Neural progenitor cell (in vitro differentiated cells): Measurements from ENCODE around the gene SCG3.

Experiments used
- CTCF ChIP-seq: fragments of 200-600 bp; sonication (generic); IDR thresholded peaks from 2 replicates; pipeline ENCODE4 v1.5.1; 2017; ENCODE audit warnings: antibody characterized with exemption, mild to moderate bottlenecking
- EZH2 ChIP-seq: fragments of 200-600 bp; sonication (generic); IDR thresholded peaks from 2 replicates; pipeline ENCODE4 v1.6.1; 2017; ENCODE audit warnings: antibody characterized with exemption, mild to moderate bottlenecking, moderate library complexity

GRCh38 chr15:51688863-51689262 lies 7.6 kb downstream of the SCG3 start:
- TF ChIP-seq CTCF (no peak), EZH2 (no peak)
